T-cell (primary cell): ENCODE results near the gene HOXC10. TPM values are rescaled to one million over a fixed set of nuclear protein-coding genes. Genes with fewer than 3 reads are reported as not detected.

Experiments
- ATAC-seq, 4 experiments: fragments of 200-7000 bp in 3 of 4; fragments of 150-1000 bp in 1 of 4; cut with Tn5 transposase; replicated peaks in 1 of 4; 1 replicate in 3 of 4; 2 replicates in 1 of 4; pipeline ENCODE4 v1.10.0; 2021; ENCODE audit warnings: moderate library complexity in 3 of 4, mild to moderate bottlenecking in 2 of 4, moderate number of reproducible peaks in 1 of 4
- CTCF ChIA-PET, 2 donors: fragments of 300-600 bp; sonication (Branson Sonifier 250); formaldehyde crosslinking; loops; one replicate each; lab custom pipeline; 2022; ENCODE audit warnings: antibody characterized with exemption in 2 of 2; lab: Charles Lee
- POLR2A ChIA-PET, 2 donors: fragments of 300-600 bp; sonication (Branson Sonifier 250); formaldehyde crosslinking; loops; one replicate each; lab custom pipeline; 2022; ENCODE audit warnings: antibody characterized with exemption in 2 of 2; lab: Charles Lee
- DNase-seq, 35 experiments: peaks; one replicate each; pipeline versions ENCODE4 v3.0.0 to v3.0.0-alpha.2; 2013 to 2023
- H3K27ac ChIP-seq: one replicate; pipeline ENCODE4 v1.5.1; 2013; ENCODE audit warnings: low read length
- H3K27me3 ChIP-seq, 2 experiments: replicated peaks in 1 of 2; 1 replicate in 1 of 2; 2 replicates in 1 of 2; pipeline versions ENCODE4 v1.6.1 to v1.7.0; 2013; ENCODE audit warnings: low read length in 1 of 2, mixed read lengths in 1 of 2; ENCODE audit not compliant: control insufficient read depth in 2 of 2, insufficient read depth in 2 of 2; ENCODE audit errors: extremely low read depth in 1 of 2
- H3K36me3 ChIP-seq, 2 donors: 1 replicate in 1 of 2; 2 replicates in 1 of 2; pipeline versions ENCODE4 v1.6.1 to v1.7.0; 2013; ENCODE audit warnings: low read length in 1 of 2; ENCODE audit not compliant: control insufficient read depth in 2 of 2, insufficient read depth in 1 of 2; ENCODE audit errors: extremely low read depth in 1 of 2
- H3K4me1 ChIP-seq, 2 experiments: 1 replicate in 1 of 2; 2 replicates in 1 of 2; pipeline versions ENCODE4 v1.6.1 to v1.7.0; 2013; ENCODE audit warnings: low read length in 2 of 2, mixed read lengths in 1 of 2; ENCODE audit not compliant: insufficient read depth in 2 of 2, control insufficient read depth in 1 of 2; ENCODE audit errors: extremely low read depth in 1 of 2
- H3K4me3 ChIP-seq, 2 donors: 1 replicate in 1 of 2; 2 replicates in 1 of 2; pipeline versions ENCODE4 v1.5.1 to v1.7.0; 2013; ENCODE audit warnings: mild to moderate bottlenecking in 2 of 2, low read length in 1 of 2, moderate library complexity in 1 of 2; ENCODE audit not compliant: control insufficient read depth in 1 of 2; ENCODE audit errors: extremely low read depth in 1 of 2
- H3K9me3 ChIP-seq: 2 replicates; pipeline ENCODE4 v1.7.0; 2013
- H3K27ac Mint-ChIP-seq, 2 donors: one replicate each; pipeline ENCODE4 v1.8.0; 2020 to 2021; ENCODE audit warnings: mild to moderate bottlenecking in 2 of 2, mixed read lengths in 2 of 2
- H3K27me3 Mint-ChIP-seq, 2 donors: one replicate each; pipeline ENCODE4 v1.8.0; 2021 to 2022; ENCODE audit warnings: mixed read lengths in 2 of 2
- H3K36me3 Mint-ChIP-seq: one replicate; pipeline ENCODE4 v1.8.0; 2021; ENCODE audit warnings: mixed read lengths
- H3K4me1 Mint-ChIP-seq, 3 donors: one replicate each; pipeline ENCODE4 v1.8.0; 2020 to 2022; ENCODE audit warnings: mixed read lengths in 3 of 3, mild to moderate bottlenecking in 1 of 3
- H3K4me3 Mint-ChIP-seq, 3 donors: one replicate each; pipeline ENCODE4 v1.8.0; 2020 to 2022; ENCODE audit warnings: mild to moderate bottlenecking in 3 of 3, mixed read lengths in 3 of 3, moderate library complexity in 3 of 3
- H3K9me3 Mint-ChIP-seq, 3 donors: one replicate each; pipeline ENCODE4 v1.8.0; 2020 to 2022; ENCODE audit warnings: mixed read lengths in 3 of 3
- WGBS: methylation state at CpG from one replicate; pipeline ENCODE4 v1.1.5; 2013; ENCODE audit warnings: missing lambda C conversion rate; ENCODE audit not compliant: insufficient coverage; 5-methylcytosine and 5-hydroxymethylcytosine counted together
- total RNA-seq, 35 experiments: library from RNA in 6 of 35; stranded (reverse) in 6 of 35; fragments of 120-200 nt in 1 of 35; gene quantifications; one replicate each; pipeline versions ENCODE4 v1.2.1 to v1.2.4 and lab custom pipeline; 2013 to 2026

HOXC10 gene
- total RNA-seq, 5 donors from 2014 or later (not counting 1 experiment from before 2014, with no cell fraction given), result 0.30 TPM; not detected in 4

DNA sequence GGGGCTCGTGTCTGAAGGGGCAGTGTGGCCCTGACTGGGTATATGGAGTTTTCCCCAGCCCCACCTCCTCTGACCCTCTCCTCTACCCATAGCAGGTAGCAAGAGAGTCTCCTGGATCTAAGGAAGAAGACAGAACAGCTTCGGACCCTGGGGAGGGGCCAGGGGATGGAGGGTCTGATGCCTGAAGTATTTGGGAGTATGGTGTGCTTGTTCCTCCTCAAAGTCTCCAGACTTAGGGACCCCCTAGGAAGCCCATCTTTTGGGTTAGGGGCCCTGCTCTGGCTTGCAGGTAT, 23.3 kb downstream of the HOXC10 start:
- Histone ChIP-seq H3K9me3 (no peaks in the 10 kb centered on the region), H3K4me1 (peaks cover 0 to 35% of the 10 kb centered on the region in 2 experiments), H3K27ac (no peak overlapping the region), H3K36me3 (no peaks in the 10 kb centered on the region), H3K4me3 (no peak overlapping the region), H3K27me3 (peaks cover 15 to 93% of the 10 kb centered on the region in 2 experiments)
- Mint-ChIP-seq H3K9me3 (no peaks in the 10 kb centered on the region), H3K27ac (no peak overlapping the region), H3K4me3 (peak overlapping the region in 1 of 3 donors; percentile 49), H3K36me3 (no peaks in the 10 kb centered on the region), H3K27me3 (peaks cover 76 to 92% of the 10 kb centered on the region in 2 donors), H3K4me1 (peaks cover 30 to 39% (median 37%) of the 10 kb centered on the region in 3 donors)
- ChIA-PET CTCF (interaction anchor here (0.9 to 4.4 kb wide), 6 partner anchors 15 to 198 kb away, joined by 3 to 41 read pairs (median 17); no protein-coding TSS in a partner anchor), POLR2A (no interaction called here)
- ATAC-seq (no peak), DNase-seq (no peak)
- WGBS, result no CpG with 5 or more reads among the region's 2 CpGs

DNA sequence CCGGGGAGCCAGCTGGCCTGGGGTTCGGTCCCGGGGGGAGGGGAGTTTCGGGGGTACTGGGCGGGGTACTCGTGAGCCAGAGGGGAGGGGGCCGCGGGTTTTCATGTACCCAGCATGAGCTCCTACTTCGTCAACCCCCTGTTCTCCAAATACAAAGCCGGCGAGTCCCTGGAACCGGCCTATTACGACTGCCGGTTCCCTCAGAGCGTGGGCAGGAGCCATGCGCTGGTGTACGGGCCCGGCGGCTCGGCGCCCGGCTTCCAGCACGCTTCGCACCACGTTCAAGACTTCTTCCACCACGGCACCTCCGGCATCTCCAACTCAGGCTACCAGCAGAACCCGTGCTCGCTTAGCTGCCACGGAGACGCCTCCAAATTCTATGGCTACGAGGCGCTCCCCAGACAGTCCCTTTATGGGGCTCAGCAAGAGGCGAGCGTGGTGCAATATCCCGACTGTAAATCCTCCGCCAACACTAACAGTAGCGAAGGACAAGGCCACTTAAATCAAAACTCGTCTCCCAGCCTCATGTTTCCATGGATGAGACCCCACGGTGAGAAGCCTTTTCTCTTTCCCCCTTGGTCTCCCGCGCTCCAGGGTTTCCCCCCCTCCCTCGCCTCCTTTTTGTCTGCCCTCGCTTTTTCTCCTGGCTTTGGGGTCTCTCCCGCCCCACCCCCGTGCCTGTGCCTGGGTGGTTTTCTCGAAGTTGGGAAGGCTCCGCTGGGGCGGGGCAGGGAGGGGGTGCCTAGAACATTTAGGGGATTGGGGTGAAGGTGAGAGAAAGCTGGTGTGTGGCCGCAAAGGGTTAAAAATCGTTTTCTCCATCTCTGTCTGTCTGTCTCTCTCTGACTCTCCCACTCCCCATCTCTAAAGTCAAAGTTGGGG, 24.5 kb downstream of the HOXC10 start:
- WGBS, result 4% methylated on average over 22 of the region's 51 CpGs
- DNase-seq (peak in 6 of 35 experiments; percentile 22 to 52 (median 28)), ATAC-seq (peak; percentile 46 to 49 (median 47))
- peaks cover 32 to 40% (median 39%) of the 10 kb centered on the region in 3 donors for H3K4me1 Mint-ChIP-seq
- ChIA-PET CTCF (interaction anchor here (0.6 to 4.4 kb wide), 17 partner anchors 10 to 246 kb away, joined by 3 to 41 read pairs (median 5); partner anchors contain the start of genes HOXC5 (in 1 of the 2), HOXC9 (in 1 of the 2) and SMUG1 (in 1 of the 2)), POLR2A (interaction anchor here (0.7 kb wide), 2 partner anchors 62 to 454 kb away, joined by 6 to 8 read pairs; no protein-coding TSS in a partner anchor)
- H3K27me3 Mint-ChIP-seq, result peaks cover 75 to 93% of the 10 kb centered on the region in 2 donors
- no peaks in the 10 kb centered on the region for H3K9me3 ChIP-seq
- H3K27ac Mint-ChIP-seq, result peak overlapping the region in 1 of 2 donors; percentile 36
- peaks cover 19 to 93% of the 10 kb centered on the region in 2 experiments for H3K27me3 ChIP-seq
- peak overlapping the region; percentile 49 to 81 (median 62) for H3K4me3 Mint-ChIP-seq
- peak overlapping the region in 1 of 2 donors; percentile 25 for H3K4me3 ChIP-seq
- H3K36me3 ChIP-seq, result no peaks in the 10 kb centered on the region
- H3K4me1 ChIP-seq, result peaks cover 0 to 40% of the 10 kb centered on the region in 2 experiments
- no peak overlapping the region for H3K27ac ChIP-seq
- H3K9me3 Mint-ChIP-seq, result no peaks in the 10 kb centered on the region
- no peaks in the 10 kb centered on the region for H3K36me3 Mint-ChIP-seq

DNA sequence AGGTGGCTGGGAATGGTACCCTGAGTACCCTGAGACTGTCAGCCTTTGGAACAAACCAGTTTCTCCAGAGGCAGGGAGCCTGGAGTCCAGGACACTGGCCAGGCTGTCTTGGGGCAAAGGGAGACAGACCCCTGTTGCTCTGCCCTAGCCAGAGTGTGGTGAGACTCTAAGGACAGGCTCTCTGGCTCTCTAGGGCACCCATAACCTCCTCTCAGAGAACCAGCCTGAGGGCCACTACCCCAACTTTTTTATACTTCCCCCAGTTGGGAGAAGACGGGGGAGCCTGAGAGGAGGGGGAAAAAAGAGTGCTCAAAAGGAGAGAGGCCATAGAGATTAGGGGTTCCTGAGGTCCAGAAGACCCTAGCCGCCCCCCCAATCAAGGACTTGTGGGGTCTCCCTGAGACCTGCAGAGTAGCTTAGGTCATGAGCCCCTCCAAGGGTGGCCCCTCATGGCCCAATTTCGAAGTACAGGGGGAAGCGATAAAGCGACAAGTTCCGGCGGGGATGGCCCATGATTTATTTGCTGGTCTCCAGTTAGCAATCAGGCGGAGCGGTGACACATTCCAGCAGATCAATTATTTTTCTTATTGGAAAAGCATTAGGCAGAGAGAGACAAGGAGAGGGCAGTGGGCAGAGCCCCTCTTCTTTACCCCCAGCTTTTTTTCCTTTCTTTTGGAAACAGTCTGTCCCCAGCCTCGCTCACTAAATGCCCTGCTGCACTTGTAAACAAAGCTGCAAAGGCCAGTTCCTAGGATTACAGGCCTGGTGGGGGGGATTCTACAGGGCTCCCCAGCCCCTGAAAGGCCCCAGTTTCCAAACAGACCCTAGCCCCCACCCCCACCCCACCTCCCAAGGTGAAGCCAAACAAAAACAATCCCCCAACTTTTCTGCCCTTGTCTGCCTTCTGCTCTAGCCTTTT, 25.4 kb downstream of the HOXC10 start:
- no peaks in the 10 kb centered on the region for H3K36me3 Mint-ChIP-seq
- H3K27ac Mint-ChIP-seq, result peak overlapping the region in 1 of 2 donors; percentile 43
- peak overlapping the region in 2 of 3 donors; percentile 31 to 81 for H3K4me3 Mint-ChIP-seq
- DNase-seq (no peak), ATAC-seq (no peak)
- Histone ChIP-seq H3K36me3 (no peaks in the 10 kb centered on the region), H3K27ac (no peak overlapping the region), H3K4me1 (peaks cover 0 to 49% of the 10 kb centered on the region in 2 experiments), H3K4me3 (no peak overlapping the region), H3K9me3 (no peaks in the 10 kb centered on the region), H3K27me3 (peaks cover 23 to 93% of the 10 kb centered on the region in 2 experiments)
- H3K9me3 Mint-ChIP-seq, result no peaks in the 10 kb centered on the region
- POLR2A ChIA-PET, result no interaction called here
- no CpG with 5 or more reads among the region's 10 CpGs for WGBS
- peaks cover 38 to 46% (median 45%) of the 10 kb centered on the region in 3 donors for H3K4me1 Mint-ChIP-seq
- H3K27me3 Mint-ChIP-seq, result peaks cover 79 to 94% of the 10 kb centered on the region in 2 donors
- CTCF ChIA-PET, result no interaction called here

DNA sequence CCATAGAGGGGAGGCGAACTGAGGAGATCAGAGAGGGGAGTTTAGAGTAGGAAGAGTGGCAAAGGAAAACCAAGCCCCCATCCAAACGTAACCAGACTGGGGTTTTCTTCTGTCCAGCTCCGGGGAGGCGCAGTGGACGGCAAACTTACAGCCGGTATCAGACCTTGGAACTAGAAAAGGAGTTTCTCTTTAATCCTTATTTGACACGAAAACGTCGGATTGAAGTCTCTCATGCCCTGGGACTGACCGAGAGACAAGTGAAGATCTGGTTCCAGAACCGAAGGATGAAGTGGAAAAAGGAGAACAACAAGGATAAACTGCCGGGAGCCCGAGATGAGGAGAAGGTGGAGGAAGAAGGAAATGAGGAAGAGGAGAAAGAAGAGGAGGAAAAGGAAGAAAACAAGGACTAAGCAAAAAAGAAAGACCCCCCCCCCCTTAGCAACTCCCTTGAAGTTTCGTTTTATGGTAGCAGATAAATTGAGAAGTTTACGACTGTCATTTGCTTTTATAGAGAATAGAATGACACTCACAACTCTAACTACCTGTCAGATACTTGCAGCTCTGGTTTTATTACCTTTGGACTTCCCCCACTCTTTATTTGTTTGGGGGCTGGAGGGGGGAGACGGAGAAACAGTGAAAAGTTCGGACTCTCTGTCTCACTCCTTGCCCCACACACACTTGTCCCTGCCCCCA, 26.2 kb downstream of the HOXC10 start:
- Mint-ChIP-seq H3K36me3 (no peaks in the 10 kb centered on the region), H3K27ac (peak overlapping the region in 1 of 2 donors; percentile 56), H3K27me3 (peaks cover 75 to 94% of the 10 kb centered on the region in 2 donors), H3K9me3 (no peaks in the 10 kb centered on the region), H3K4me3 (no peak overlapping the region), H3K4me1 (peaks cover 34 to 43% (median 37%) of the 10 kb centered on the region in 3 donors)
- no peaks in the 10 kb centered on the region for H3K36me3 ChIP-seq
- peaks cover 24 to 93% of the 10 kb centered on the region in 2 experiments for H3K27me3 ChIP-seq
- no peak for ATAC-seq
- H3K4me3 ChIP-seq, result no peak overlapping the region
- no peak overlapping the region for H3K27ac ChIP-seq
- H3K9me3 ChIP-seq, result no peaks in the 10 kb centered on the region
- no peak for DNase-seq
- CTCF ChIA-PET, result interaction anchor here in 1 of 2 donors (0.5 kb wide), 1 partner anchor 14 kb away, joined by 3 read pairs; no protein-coding TSS in a partner anchor
- 7% methylated on average over 3 of the region's 17 CpGs for WGBS
- POLR2A ChIA-PET, result interaction anchor here in 1 of 2 donors (0.6 kb wide), 1 partner anchor 19 kb away, joined by 7 read pairs; no protein-coding TSS in a partner anchor
- H3K4me1 ChIP-seq, result peaks cover 0 to 42% of the 10 kb centered on the region in 2 experiments

DNA sequence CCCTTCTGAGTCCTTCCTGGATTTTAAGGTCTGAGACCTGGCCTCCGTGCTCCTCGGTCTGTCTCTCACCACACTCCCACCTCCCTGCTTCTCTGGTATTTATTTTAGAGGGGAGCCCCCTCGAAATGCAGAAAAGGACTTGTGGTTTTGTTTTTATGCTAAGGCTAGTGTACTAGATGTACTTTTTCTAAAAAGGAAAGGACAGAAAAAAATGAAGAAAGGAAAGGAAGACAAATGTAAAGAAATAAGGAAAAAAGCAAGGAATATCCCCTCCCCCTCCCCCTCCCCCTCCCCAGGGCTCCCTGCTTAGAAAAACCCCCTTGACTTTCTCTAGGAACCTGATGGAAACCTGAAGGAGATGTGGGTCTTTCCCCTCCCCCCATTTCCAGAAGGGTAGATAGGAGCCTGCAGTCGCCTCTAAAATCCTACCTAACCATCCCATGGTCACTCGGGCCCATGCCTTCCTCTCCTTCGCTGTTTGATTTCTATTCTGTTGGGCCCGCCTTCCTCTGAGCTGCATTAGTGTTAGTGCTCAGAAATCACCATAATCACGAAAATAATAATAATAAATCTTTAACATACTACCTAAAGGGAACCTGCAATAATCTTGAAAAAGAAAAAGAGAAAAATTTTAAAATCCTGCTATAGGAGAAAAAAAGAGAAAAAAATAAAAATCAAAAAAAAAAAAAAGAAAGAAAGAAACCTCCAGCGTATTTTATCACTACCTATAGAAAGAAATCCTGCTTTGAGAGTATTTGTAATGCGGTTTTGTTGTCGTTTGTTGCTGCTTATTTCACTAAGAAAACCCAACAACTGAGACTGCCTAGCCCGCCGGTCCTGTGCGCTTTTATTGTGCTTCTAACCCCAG, 27.0 kb downstream of the HOXC10 start:
- H3K4me3 Mint-ChIP-seq, result no peak overlapping the region
- Histone ChIP-seq H3K27ac (no peak overlapping the region), H3K36me3 (no peaks in the 10 kb centered on the region), H3K4me1 (peaks cover 0 to 42% of the 10 kb centered on the region in 2 experiments), H3K9me3 (no peaks in the 10 kb centered on the region), H3K4me3 (no peak overlapping the region), H3K27me3 (peaks cover 24 to 93% of the 10 kb centered on the region in 2 experiments)
- H3K27me3 Mint-ChIP-seq, result peaks cover 67 to 92% of the 10 kb centered on the region in 2 donors
- WGBS, result no CpG with 5 or more reads among the region's 14 CpGs
- ATAC-seq, result no peak
- POLR2A ChIA-PET, result interaction anchor here (0.6 kb wide), 2 partner anchors 20 to 313 kb away, joined by 7 to 10 read pairs; partner anchors contain the start of gene COPZ1 (in 1 of the 2)
- CTCF ChIA-PET, result interaction anchor here in 1 of 2 donors (0.7 kb wide), 1 partner anchor 167 kb away, joined by 3 read pairs; no protein-coding TSS in a partner anchor
- no peaks in the 10 kb centered on the region for H3K9me3 Mint-ChIP-seq
- no peaks in the 10 kb centered on the region for H3K36me3 Mint-ChIP-seq
- DNase-seq, result no peak
- H3K4me1 Mint-ChIP-seq, result peaks cover 30 to 39% (median 31%) of the 10 kb centered on the region in 3 donors
- H3K27ac Mint-ChIP-seq, result peak overlapping the region in 1 of 2 donors; percentile 56
